NCI-H1417 (cell line): ENCODE measurements around the gene MED4.

Source experiments
- DNase-seq, 3 experiments: peaks; one replicate each; lab custom pipeline; 2025; lab: John Stamatoyannopoulos, UW

Gene MED4, protein sequence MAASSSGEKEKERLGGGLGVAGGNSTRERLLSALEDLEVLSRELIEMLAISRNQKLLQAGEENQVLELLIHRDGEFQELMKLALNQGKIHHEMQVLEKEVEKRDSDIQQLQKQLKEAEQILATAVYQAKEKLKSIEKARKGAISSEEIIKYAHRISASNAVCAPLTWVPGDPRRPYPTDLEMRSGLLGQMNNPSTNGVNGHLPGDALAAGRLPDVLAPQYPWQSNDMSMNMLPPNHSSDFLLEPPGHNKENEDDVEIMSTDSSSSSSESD

DNA sequence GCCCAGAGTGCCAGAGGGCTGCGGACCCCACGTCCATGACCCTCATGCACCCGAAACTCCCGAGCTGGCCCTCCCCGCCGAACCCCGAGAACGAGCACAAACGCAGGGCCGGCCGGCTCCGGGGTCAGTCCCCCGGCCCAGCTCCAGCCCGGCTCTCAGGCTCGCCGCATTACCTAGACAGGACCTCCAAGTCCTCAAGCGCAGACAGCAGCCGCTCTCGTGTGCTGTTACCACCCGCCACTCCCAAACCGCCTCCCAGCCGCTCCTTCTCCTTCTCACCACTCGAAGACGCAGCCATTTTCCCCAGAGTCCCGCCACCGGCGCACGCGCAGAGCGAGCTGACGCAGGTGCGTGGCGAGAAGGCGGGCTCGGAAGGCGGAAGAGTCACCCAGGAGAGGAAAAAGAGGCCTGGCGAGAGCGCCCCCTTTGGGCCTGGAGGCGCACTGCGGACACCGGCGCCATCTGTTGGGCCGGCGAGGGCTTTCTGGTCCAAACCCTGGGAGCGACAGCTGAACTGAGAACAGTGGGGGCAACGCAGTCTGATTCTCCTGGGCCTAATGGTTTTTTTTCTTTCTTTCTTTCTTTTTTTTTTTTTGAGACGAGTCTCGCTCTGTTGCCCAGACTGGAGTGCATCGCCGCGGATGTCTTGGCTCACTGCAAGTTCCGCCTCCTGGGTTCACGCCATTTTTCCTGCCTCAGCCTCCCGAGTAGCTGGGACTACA lies at the start of gene MED4:
MED4 (minus strand) TSS at position 324 of the 722 bp plus-strand sequence; CDS start at position 298, 26 bp downstream.
- peak; percentile 87 to 95 (median 94) for DNase-seq

DNA sequence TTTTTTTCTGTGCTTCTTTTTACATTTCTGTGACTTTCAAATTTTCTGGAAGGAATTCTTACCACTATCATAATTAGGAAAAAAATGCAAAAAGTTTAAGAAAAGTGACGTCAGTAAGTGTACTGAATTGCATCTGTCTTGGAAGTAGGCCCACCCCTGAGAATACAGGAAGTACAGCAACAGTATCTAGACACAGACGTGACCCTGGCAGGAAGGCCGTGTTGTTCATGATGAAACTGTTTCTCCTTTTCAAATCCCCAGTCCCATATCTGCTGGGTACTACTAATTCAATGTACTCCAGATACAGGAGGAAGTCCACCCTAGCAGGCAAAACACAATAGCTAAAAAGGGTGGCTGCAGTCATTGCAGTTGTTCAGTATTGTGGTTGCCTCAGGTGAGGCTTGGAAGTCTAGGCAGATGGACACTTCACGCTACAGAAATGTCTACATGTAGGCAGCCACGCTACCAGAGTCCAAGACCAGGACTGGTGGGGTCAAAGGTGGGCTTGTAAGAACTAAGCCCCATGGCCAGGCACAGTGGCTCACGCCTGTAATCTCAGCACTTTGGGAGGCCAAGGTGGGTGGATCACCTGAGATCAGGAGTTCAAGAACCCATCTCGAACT lies 49.6 kb upstream of the MED4 start:
- no peak for DNase-seq

DNA sequence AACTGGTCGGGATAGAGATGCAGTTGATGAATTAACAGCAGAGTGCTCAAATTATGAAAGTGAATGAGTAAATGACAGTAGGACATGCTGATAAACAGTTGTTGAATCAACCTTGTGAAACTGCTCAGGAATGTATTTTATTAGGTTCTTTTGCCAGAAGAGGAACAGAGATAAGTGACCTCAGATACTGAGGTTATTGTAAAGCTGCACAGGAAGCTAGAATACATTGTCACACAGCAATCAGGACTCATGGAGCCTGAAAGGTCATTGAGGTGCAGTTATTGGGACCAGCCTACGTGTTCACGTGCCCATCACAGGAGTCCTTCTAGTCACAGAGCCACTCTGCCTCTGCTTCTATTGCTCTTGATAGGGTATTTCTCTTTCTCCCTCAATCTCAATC lies 47.5 kb upstream of the MED4 start:
- no peak for DNase-seq

DNA sequence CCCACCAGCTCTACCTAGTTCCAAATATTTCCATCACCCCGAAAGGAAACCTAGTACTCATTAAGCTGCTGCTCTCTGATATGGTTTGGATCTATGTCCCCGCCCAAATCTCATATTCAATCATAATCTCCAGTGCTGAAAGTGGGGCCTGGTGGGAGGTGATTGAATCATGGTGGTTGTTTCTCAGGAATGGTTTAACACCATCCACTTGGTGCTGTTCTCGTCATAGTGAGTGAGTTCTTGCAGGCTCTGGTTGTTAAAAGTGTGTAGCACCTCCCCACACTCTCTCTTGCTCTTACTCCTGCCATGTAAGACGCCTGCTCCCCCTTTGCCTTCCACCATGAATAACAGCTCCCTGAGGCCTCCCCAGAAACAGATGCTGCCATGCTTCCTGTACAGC lies 43.4 kb upstream of the MED4 start:
- no peak for DNase-seq

DNA sequence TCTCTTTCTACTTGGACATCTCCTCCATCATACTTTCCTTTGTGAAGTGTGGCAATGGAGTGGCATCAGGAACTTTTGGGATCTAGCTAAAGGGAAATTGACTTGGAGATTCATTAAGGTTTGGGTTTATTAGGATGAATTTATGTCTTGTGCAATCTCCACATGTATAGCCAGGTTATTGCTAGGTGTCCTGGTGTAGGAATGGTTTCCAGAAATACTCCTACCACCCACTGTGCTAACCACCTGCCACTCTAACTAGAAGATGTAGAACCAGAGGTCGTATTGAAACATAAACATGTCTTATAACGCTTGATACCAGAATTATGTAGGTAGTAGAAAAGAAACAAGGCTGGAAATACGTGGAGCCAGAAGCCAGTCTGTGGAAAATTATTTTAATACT lies 38.1 kb upstream of the MED4 start:
- DNase-seq, result peak in 1 of 3 experiments; percentile 3

DNA sequence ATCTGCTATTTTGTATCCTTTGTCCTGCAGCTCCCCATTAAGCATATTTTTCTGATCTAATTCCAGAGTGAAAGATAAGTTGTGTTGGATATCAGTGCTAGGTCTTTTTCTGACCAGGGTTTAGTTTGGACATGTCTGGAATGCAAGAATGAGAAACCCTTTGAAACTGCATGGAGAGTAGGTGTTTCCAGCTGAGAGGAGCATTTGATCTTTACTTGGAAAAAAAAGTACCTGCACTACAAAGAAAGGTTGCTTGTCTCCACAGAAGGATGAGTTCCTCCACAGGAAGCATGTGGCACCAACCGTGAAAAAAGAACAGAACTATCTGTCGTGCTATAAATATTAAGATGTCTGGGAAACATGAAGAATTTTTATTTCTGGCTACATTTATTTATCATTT lies 36.6 kb upstream of the MED4 start:
- no peak for DNase-seq

DNA sequence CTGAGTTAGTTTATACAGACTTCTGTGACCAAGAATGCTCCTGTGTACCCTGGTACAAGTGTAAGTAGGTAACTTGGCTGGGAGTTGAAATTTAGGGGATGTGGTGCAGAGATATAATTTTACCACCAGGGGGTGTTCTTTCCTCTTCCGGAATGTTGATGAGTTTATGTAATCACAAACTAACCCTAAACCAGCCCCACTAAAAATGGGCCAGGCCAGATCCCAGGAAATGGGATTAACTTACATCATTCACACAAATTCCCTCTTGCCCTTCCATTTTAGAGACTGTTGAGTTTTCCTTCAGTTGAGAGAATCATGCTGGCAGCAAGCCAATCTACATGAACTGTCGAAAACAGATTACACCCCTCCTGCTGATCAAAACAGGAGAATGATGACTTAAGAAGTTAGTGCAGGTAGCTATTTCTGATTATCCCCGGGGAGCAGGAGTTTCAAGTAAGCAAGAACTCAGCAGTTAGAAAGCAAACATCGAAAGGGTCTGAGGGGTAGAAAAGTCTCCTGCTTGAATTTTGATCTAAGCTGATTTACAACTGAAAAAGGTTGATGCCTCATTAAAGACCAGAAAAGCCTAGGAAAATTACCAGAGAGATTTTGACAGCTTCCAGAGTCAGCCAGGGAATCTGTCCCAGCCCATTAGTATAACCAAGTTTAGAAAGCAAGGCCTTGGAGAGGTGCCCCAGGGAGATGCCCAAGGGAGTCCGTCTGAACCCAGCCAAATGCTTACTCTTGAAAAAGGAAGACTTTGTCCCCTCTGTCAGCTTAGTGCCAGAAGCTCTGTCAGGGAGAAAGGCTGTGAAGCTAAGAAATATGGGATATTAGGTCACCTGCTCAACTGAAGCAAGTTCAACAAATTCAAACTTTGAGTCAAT lies 32.3 kb upstream of the MED4 start:
- DNase-seq, result peak; percentile 34 to 68 (median 53)

DNA sequence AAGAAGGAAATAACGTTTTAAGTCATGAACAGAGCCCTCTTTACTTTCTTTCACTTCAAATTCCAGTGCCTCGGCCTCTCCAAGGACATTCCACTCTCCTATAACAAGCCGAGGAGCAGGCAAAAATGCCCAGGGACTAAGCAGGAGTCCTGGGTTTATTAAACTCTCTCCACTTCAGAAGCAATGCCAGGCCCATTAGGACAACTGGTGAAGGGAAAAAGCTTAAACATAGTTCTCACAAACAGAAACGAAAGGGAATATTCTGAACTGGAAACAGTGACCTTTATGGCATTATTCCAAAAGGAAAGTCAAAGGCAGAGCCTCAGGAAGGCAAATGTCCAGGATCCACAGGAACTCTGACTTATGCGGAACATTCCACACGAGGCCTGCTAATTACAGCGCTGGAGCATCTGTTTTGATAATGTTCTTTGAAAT lies 30.9 kb upstream of the MED4 start:
- no peak for DNase-seq

DNA sequence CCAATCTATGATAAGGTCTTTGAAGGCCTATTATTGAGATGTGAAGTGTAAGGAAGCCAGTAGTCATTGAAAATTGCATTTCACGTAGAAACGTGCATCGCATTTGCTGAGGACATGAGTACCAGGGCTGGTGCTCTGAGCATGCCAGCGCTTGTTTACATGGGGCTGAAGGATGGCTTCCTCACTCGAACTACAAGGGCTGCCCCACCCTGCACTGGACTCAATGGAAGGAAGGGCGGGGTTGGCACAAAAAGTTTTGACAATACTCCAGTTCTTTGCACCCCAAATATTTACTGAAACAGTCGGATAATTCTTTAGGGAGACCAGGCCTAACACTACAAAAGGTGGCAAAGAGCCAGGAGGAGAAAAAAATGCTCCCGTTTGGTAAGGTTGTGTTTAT lies 28.9 kb upstream of the MED4 start:
- no peak for DNase-seq

DNA sequence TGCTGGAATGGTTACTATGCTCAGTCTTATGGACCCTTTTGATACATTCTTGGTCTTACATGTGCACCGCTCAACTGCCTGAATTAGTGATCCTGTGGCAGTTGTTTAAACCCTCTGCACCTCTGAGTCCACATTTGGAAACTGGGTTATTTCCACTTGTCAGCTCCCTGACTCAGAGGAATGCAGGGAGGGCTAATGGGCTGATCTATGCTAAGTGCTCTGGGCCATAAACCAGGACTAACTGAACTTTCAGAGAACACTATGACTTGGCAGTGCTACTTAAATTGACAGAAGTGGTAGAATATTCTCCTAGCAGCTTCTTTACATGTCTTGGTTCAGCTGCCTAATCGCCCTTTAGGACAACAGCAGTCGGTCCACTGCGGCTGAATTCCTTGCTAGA lies 26.8 kb upstream of the MED4 start:
- DNase-seq, result no peak

DNA sequence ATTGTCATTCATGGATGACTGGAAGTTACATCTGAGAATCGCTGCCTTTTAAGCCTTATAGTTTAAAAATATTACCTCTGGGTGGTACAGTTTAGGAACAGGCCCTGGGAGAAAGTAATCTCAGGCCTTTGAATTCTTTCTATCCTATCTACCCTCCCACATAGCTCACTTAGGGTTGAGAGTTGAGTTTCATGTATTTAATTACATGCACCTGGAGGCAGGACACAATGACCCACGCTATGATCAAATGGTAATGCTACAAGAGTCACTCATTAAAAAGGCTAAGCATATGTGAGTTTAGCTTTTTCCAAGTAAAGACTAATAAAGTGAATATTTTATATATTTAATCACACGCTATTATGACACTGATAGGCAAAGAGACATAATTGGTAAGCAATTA lies 25.3 kb upstream of the MED4 start:
- DNase-seq, result no peak

DNA sequence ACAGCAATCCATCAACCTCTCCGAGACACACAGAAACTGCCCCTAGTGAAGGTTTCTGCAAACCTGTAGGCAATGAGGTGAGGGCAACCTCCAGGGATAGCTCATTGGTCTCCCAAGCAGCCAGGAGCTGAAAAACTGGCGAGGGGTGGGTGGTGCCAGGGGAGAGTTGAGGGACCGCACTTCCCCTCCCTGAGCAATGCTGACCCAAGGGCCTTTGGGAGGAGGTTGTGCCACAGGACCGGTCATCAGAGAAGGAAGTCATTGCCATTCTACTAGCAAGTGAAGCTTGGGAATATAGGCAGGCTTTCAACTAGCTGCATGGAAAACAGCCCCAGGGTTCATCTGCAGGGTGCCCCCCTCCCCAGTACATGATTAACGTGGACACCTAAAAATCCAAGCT lies 23.1 kb upstream of the MED4 start:
- no peak for DNase-seq

DNA sequence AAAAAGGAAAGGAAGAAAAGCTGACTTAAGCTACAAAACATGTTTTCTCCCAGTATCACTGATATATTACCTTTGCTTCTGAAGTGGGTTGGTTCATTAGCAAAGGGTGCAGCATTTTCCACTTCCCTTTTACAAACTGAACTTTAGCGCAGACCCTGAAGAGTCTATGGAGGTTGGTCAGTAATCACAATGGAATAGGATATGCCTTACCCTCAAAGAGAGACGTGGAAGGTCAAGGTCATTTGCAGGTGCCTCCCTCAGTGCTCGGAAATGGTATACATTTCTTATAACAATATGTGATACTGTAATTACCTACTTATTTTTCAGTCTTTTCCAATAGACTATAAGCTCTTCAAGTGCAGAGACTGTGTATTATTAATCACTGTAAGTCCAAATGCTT lies 21.9 kb upstream of the MED4 start:
- no peak for DNase-seq

DNA sequence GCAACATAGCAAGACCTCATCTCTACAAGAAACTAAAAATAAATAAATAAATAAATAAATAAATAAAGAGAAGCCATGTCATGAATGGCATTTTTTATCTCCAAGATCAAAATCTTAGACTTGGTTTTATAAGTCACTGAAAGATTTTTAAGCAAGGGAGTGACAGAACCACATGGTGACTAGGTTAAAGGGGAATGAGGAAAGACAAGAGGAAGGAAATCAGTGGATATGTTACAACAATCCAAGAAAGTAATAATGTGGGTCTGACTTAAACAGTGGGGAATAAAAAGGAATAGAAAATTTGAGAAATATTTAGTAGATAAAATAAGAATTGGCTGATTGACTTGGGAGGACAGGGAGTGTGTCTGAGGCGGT lies 18.8 kb upstream of the MED4 start:
- no peak for DNase-seq

DNA sequence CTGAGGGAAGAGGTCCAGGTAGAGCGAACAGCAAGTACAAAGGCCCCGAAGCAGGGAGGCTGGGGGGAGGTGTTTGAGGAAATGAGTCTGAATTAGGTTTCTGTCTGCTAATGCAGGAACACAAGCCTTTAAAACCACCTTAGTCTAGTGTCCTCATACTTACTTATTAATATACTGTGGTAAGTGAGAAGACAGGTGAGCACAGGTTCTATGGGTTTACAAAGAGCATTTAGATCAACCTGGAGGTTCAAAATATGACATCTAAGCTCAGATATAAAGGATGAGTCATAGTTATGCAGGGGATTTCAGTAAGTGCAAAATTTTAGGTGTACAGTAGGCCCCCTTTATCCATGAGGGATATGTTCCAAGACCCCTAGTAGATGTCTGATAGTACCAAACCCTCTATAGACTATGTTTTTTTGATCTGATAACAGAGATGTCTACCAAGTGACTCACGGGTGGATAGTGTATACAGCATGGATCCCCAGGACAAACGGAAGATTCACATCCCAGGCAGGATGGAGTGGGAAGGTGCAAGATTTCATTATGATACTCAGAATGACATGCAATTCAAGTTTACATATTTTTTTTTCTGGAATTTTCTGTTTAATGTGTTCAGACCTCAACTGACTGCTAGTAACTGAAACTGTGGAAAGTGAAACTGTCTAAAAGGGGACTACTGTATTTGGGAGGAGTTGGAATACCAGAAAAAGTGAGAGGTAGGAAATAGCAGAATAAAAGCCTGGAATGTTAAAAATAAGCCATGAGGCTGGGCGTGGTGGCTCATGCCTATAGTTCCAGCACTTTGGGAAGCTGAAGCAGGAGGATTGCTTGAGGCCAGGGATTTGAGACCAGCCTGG lies 18.2 kb upstream of the MED4 start:
- DNase-seq, result no peak

DNA sequence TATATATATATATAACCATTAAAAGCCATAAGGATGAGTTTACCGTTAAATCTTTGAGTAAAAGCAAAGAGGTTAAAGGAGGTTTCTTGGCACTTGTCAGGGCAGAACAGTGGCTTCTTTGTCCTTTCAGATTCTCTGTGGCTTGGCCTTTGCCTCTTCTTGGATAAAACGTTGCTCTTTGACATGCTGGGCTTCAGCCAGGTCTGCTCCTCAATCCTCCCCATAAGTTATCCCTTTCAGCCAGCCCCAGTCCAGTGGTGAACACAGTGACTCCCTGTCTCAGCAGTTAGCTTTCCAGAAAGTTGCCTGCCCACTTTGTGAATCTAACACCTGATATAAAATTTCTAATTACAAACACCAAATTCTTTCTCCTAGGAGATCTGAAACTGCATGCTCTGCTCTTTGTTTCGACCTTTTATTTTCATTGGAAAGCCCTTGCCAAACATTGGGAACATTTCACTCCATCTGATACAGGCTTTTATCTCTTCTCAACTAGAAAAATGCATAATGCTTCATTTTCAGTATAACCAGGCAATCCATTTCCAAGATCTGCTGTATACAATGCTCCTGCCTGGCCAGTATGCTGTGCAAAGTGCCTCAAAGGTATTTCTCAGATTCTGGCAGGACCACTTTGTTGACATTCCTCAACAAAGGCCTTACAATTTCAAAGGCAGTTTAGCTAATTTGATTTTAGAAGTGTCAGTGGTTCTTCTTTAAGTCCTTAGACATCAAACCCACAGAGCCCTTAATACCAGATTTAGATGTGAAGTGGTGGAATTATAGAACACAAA lies 16.2 kb upstream of the MED4 start:
- no peak for DNase-seq

DNA sequence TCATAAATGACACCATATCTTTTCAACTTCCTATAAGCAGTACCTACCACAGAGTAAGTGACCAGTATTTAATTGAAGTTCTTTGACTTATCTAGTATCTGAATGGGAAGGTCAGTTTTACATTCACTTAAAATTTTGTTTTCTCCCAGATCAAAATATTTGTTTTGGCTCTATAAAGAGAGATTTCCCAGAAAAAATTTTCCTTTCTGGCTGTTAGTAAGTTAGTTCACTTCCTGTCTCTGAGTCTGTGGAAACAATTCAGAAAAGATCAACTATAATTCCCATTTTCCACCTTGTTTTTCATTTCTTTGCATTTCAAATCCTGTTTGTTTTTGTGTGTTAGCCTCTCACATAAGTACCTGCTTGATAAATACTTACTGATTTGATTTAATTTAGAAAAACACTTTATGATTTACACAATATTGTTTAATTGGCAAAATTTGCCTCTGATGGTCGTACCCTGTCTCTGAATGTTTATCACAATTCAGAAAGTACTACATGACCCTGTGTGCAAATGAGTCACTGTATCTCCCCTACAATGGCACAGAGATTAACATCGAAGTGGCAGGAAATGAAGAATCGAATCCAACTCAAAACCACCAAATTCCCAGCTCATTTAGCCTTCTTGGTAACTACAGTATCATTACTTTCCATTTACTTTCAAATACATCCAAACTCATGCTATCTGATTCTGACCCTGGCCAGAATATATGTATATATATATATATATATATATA lies 15.4 kb upstream of the MED4 start:
- no peak for DNase-seq

DNA sequence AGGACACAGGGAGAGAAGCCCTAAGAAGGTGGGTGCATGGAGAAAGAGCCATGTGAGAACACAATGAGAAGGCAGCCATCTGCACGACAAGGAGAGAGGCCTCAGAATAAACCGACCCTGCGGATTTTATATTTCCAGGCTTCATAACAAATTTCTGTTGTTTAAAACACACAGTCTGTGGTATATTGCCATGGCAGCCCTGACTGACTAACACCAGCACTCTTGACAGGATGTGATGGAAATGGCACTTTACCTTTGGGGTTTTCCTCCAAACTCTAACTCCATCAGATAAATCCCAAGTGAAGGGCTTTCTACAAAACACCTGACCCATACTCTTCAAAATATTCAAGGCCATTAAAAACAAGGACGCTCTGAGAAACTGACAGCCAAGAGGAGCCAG lies 13.2 kb upstream of the MED4 start:
- no peak for DNase-seq

DNA sequence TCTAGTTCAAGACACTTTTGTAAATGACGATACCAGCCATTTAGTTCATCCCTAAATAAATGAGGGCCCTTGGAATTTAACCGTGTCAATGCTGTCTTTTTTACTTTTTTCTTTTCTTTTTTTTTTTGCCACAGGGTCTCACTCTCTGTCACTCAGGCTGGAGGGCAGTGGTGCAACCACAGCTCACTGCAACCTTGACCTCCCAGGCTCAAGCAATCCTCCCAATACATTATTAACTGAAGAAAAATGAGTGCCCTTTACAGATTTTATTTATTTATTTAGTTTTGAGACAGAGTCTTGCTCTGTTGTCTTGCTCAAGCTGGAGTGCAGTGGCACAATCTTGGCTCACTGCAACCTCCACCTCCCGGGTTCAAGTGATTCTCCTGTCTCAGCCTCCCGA lies 2.9 kb upstream of the MED4 start:
- DNase-seq, result no peak

DNA sequence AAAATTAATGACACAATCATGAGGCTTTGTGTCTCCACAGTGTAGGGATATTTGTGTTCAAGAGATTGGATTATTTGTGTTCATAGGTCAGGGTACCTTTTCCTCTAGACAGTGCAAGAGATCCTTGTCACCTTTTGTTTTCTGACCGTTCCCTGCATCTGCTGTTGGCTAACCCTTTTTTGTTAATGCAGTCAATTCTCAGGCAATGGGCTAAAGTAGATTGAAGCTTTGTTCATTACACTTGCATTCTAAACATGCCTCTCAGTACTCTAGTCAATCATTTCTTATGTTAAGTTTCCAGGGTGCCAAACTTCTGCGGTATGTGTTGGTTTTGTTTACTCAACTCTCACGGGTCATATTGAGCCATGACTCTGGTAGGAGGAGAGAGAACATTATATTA lies 1.8 kb upstream of the MED4 start:
- no peak for DNase-seq
